GM23338 (cell line): ENCODE measurements around the gene VCL. TPM values are rescaled to one million over a fixed set of nuclear protein-coding genes. Genes with fewer than 3 reads are reported as not detected.

Source experiments
- ATAC-seq: fragments of 200-7000 bp; cut with Tn5 transposase; 3 replicates; pipeline ENCODE4 v1.9.1; 2020
- DNase-seq: peaks from one replicate; pipeline ENCODE4 v3.0.0-alpha.2; 2015; ENCODE audit warnings: low spot score
- H2AFZ ChIP-seq: fragments of 200-600 bp; sonication (generic); 2 replicates; pipeline ENCODE4 v1.8.0; 2016; ENCODE audit warnings: antibody characterized with exemption, mild to moderate bottlenecking, moderate library complexity
- H3F3A ChIP-seq: fragments of 200-600 bp; sonication (generic); replicated peaks from 2 replicates; pipeline ENCODE4 v1.8.0; 2017; ENCODE audit warnings: antibody characterized with exemption, mixed run types, low read depth
- H3K27ac ChIP-seq: fragments of 200-600 bp; sonication (generic); 2 replicates; pipeline ENCODE4 v1.6.1; 2016; ENCODE audit warnings: low read depth
- H3K27me3 ChIP-seq: fragments of 200-600 bp; sonication (generic); 2 replicates; pipeline ENCODE4 v1.8.0; 2016; ENCODE audit warnings: mild to moderate bottlenecking, mixed run types, moderate library complexity; ENCODE audit not compliant: insufficient read depth
- H3K36me3 ChIP-seq: fragments of 200-600 bp; sonication (generic); 2 replicates; pipeline ENCODE4 v1.8.0; 2016; ENCODE audit warnings: mild to moderate bottlenecking; ENCODE audit not compliant: insufficient read depth
- H3K4me1 ChIP-seq: fragments of 200-600 bp; sonication (generic); 2 replicates; pipeline ENCODE4 v1.8.0; 2016; ENCODE audit warnings: mild to moderate bottlenecking, moderate library complexity; ENCODE audit not compliant: insufficient read depth
- H3K4me2 ChIP-seq: fragments of 200-600 bp; sonication (generic); 2 replicates; pipeline ENCODE4 v1.7.1; 2017; ENCODE audit warnings: mixed run types
- H3K4me3 ChIP-seq: fragments of 200-600 bp; sonication (generic); 2 replicates; pipeline ENCODE4 v1.6.1; 2016; ENCODE audit warnings: mixed run types
- H3K79me2 ChIP-seq: fragments of 200-600 bp; sonication (generic); replicated peaks from 2 replicates; pipeline ENCODE4 v1.8.0; 2017; ENCODE audit warnings: mild to moderate bottlenecking; ENCODE audit not compliant: insufficient read depth
- H3K9me2 ChIP-seq: fragments of 200-600 bp; sonication (generic); 2 replicates; pipeline ENCODE4 v1.8.0; 2017; ENCODE audit not compliant: insufficient read depth
- H4K20me1 ChIP-seq: fragments of 200-600 bp; sonication (generic); replicated peaks from 2 replicates; pipeline ENCODE4 v1.8.0; 2017; ENCODE audit warnings: mild to moderate bottlenecking; ENCODE audit not compliant: insufficient read depth
- H3K27ac Mint-ChIP-seq: 2 replicates; pipeline ENCODE4 v1.8.0; 2020; ENCODE audit warnings: inconsistent platforms, mild to moderate bottlenecking, moderate library complexity, mixed read lengths
- H3K27me3 Mint-ChIP-seq: 3 replicates; pipeline ENCODE4 v1.8.0; 2022; ENCODE audit warnings: low read depth, mild to moderate bottlenecking, moderate library complexity, mixed read lengths, inconsistent platforms; ENCODE audit not compliant: insufficient read depth, poor library complexity
- H3K36me3 Mint-ChIP-seq: 3 replicates; pipeline ENCODE4 v1.8.0; 2021; ENCODE audit warnings: low read depth, mild to moderate bottlenecking, inconsistent platforms, moderate library complexity, mixed read lengths
- H3K4me1 Mint-ChIP-seq: 3 replicates; pipeline ENCODE4 v1.8.0; 2020; ENCODE audit warnings: mild to moderate bottlenecking, inconsistent platforms, mixed read lengths
- H3K4me3 Mint-ChIP-seq: 3 replicates; pipeline ENCODE4 v1.8.0; 2021; ENCODE audit warnings: moderate library complexity, mild to moderate bottlenecking, inconsistent platforms, mixed read lengths
- H3K9me3 Mint-ChIP-seq: 3 replicates; pipeline ENCODE4 v1.8.0; 2020; ENCODE audit warnings: moderate library complexity, mild to moderate bottlenecking, inconsistent platforms, mixed read lengths
- CREB1 ChIP-seq: fragments of 250-450 bp; sonication (Bioruptor Pico); IDR thresholded peaks from 2 replicates; pipeline ENCODE4 v1.5.0; 2020; ENCODE audit warnings: low read depth, mild to moderate bottlenecking, moderate library complexity
- EZH2 ChIP-seq: fragments of 200-600 bp; sonication (generic); IDR thresholded peaks from one replicate; pipeline ENCODE4 v1.8.0; 2017; ENCODE audit warnings: antibody characterized with exemption, mild to moderate bottlenecking, low read depth; ENCODE audit not compliant: unreplicated experiment
- EZH2phosphoT487 ChIP-seq: fragments of 200-600 bp; sonication (generic); IDR thresholded peaks from one replicate; pipeline ENCODE4 v1.8.1; 2018; ENCODE audit warnings: antibody characterized with exemption; ENCODE audit not compliant: unreplicated experiment
- JUNB ChIP-seq: IDR thresholded peaks from one replicate; pipeline ENCODE4 v1.6.1; 2016; ENCODE audit warnings: antibody characterized with exemption; ENCODE audit not compliant: unreplicated experiment
- NANOG ChIP-seq: IDR thresholded peaks from 2 replicates; pipeline ENCODE4 v1.6.1; 2016; ENCODE audit warnings: antibody characterized with exemption, borderline replicate concordance
- POLR2AphosphoS5 ChIP-seq: IDR thresholded peaks from 2 replicates; pipeline ENCODE4 v1.6.1; 2016; ENCODE audit warnings: antibody characterized with exemption, low read depth
- STAT1 ChIP-seq: IDR thresholded peaks from one replicate; pipeline ENCODE4 v1.6.1; 2016; ENCODE audit warnings: antibody characterized with exemption; ENCODE audit not compliant: unreplicated experiment
- ZNF114 ChIP-seq: fragments of 250-450 bp; sonication (Bioruptor Pico); IDR thresholded peaks from 2 replicates; pipeline ENCODE4 v1.5.0; 2020; ENCODE audit warnings: mild to moderate bottlenecking, moderate library complexity
- ZNF331 ChIP-seq: fragments of 250-450 bp; sonication (Bioruptor Pico); IDR thresholded peaks from 2 replicates; pipeline ENCODE4 v1.5.0; 2020; ENCODE audit warnings: low read depth, mild to moderate bottlenecking, moderate library complexity
- polyA plus RNA-seq: library from polyadenylated mRNA; unstranded; fragments of >200 nt; fragmentation: Nextera tagmentation; extraction: Ambion mirVana; gene quantifications from 2 replicates; pipeline ENCODE4 v1.2.1, GENCODE V29; 2016
- total RNA-seq: library from RNA; depleted of rRNA; stranded (reverse); fragments of >200 nt; shearing (Covaris generic); gene quantifications from 2 replicates; pipeline ENCODE4 v1.2.3, GENCODE V29; 2014
- TF ChIP-seq, protein P1 (sequence below): IDR thresholded peaks from 2 replicates; pipeline ENCODE4 v1.6.1; 2016; ENCODE audit warnings: antibody characterized with exemption
- TF ChIP-seq, protein P2 (sequence below), 2 experiments: fragments of 200-600 bp in 1 of 2; sonication (generic) in 1 of 2; conservative IDR thresholded peaks; 2 replicates each; pipeline versions ENCODE4 v1.5.1 to v1.6.1; 2016 to 2017; ENCODE audit warnings: antibody characterized with exemption in 2 of 2, low read depth in 2 of 2, mild to moderate bottlenecking in 2 of 2, moderate library complexity in 1 of 2
- TF ChIP-seq, protein P3 (sequence below): fragments of 250-450 bp; sonication (Bioruptor Pico); IDR thresholded peaks from 2 replicates; pipeline ENCODE4 v1.5.0; 2020; ENCODE audit warnings: mild to moderate bottlenecking, moderate library complexity
- TF ChIP-seq, protein P4 (sequence below): IDR thresholded peaks from one replicate; pipeline ENCODE4 v1.6.1; 2018; ENCODE audit warnings: antibody characterized with exemption; ENCODE audit not compliant: unreplicated experiment

VCL gene
- total and polyA plus RNA-seq, 2 experiments from 2014 or later: 60.7 to 254 TPM

DNA sequence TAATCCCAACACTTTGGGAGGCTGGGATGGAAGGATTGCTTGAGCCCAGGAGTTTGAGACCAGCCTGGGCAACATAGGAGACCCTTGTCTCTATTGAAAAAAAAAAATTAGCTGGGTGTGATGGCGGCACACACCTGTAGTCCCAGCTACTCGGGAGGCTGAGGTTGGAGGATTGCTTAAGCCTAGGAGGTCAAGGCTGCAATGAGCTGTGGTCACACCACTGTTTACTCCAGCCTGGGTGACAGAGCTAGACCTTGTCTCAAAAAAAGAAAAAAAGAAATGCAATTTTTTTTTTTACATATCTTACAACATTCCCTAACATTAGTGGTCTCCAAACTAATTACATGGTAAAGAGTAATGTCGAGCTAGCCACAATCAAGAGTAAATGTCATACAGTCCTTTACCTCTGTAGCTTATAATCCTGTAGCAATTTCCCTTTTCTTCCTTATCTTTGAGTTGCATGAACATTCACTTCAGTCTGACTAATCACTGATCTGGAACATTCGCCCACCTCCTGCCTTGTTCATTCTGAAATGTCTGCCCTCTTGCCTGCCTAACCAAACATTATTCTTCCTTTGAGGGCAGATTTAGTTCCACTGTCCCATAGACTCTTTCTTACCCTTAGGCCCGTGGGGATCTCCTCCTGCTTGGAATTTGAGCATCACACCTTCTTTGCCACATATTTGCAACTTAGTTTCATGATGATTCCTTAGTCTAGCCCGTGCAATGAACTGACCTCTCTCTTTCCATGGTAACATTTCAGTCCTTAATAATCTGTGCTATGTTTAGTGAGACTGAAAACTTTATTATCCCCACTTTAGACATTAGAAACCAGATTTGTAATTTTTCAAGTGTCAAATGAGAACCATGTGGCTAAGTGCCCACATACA, 4.8 kb upstream of the VCL start:
- Histone ChIP-seq H3K27me3 (no peaks in the 10 kb centered on the region), H3K4me1 (peaks cover 3% of the 10 kb centered on the region; the same call in 1 of the 2 replicates), H3K9me2 (no peaks in the 10 kb centered on the region), H2AFZ (no peak overlapping the region), H3K36me3 (no peaks in the 10 kb centered on the region), H3K27ac (no peak overlapping the region), H3K4me2 (no peak overlapping the region), H3F3A (no peaks in the 10 kb centered on the region), H3K79me2 (peaks cover 2% of the 10 kb centered on the region), H4K20me1 (no peaks in the 10 kb centered on the region), H3K4me3 (no peak overlapping the region)
- no peaks in the 10 kb centered on the region for H3K9me3 Mint-ChIP-seq
- no peak for ATAC-seq
- no peak for DNase-seq
- H3K27me3 Mint-ChIP-seq: peaks cover 6% of the 10 kb centered on the region
- no peaks in the 10 kb centered on the region; the same call in 1 of the 3 replicates for H3K36me3 Mint-ChIP-seq
- no peak overlapping the region for H3K27ac Mint-ChIP-seq
- TF ChIP-seq, protein P1, sequence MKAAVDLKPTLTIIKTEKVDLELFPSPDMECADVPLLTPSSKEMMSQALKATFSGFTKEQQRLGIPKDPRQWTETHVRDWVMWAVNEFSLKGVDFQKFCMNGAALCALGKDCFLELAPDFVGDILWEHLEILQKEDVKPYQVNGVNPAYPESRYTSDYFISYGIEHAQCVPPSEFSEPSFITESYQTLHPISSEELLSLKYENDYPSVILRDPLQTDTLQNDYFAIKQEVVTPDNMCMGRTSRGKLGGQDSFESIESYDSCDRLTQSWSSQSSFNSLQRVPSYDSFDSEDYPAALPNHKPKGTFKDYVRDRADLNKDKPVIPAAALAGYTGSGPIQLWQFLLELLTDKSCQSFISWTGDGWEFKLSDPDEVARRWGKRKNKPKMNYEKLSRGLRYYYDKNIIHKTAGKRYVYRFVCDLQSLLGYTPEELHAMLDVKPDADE: no peak
- TF ChIP-seq NANOG (no peak), STAT1 (no peak), EZH2phosphoT487 (no peak), ZNF114 (CRISPR knock-in tag) (no peak), CREB1 (CRISPR knock-in tag) (no peak), ZNF331 (CRISPR knock-in tag) (no peak), JUNB (no peak), POLR2AphosphoS5 (no peak), EZH2 (no peak)
- TF ChIP-seq, protein P2, sequence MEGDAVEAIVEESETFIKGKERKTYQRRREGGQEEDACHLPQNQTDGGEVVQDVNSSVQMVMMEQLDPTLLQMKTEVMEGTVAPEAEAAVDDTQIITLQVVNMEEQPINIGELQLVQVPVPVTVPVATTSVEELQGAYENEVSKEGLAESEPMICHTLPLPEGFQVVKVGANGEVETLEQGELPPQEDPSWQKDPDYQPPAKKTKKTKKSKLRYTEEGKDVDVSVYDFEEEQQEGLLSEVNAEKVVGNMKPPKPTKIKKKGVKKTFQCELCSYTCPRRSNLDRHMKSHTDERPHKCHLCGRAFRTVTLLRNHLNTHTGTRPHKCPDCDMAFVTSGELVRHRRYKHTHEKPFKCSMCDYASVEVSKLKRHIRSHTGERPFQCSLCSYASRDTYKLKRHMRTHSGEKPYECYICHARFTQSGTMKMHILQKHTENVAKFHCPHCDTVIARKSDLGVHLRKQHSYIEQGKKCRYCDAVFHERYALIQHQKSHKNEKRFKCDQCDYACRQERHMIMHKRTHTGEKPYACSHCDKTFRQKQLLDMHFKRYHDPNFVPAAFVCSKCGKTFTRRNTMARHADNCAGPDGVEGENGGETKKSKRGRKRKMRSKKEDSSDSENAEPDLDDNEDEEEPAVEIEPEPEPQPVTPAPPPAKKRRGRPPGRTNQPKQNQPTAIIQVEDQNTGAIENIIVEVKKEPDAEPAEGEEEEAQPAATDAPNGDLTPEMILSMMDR (conservative IDR thresholded peaks at IDR 0.05; ENCODE audit: low read depth in 2 of 2): no peak
- TF ChIP-seq, protein P3, sequence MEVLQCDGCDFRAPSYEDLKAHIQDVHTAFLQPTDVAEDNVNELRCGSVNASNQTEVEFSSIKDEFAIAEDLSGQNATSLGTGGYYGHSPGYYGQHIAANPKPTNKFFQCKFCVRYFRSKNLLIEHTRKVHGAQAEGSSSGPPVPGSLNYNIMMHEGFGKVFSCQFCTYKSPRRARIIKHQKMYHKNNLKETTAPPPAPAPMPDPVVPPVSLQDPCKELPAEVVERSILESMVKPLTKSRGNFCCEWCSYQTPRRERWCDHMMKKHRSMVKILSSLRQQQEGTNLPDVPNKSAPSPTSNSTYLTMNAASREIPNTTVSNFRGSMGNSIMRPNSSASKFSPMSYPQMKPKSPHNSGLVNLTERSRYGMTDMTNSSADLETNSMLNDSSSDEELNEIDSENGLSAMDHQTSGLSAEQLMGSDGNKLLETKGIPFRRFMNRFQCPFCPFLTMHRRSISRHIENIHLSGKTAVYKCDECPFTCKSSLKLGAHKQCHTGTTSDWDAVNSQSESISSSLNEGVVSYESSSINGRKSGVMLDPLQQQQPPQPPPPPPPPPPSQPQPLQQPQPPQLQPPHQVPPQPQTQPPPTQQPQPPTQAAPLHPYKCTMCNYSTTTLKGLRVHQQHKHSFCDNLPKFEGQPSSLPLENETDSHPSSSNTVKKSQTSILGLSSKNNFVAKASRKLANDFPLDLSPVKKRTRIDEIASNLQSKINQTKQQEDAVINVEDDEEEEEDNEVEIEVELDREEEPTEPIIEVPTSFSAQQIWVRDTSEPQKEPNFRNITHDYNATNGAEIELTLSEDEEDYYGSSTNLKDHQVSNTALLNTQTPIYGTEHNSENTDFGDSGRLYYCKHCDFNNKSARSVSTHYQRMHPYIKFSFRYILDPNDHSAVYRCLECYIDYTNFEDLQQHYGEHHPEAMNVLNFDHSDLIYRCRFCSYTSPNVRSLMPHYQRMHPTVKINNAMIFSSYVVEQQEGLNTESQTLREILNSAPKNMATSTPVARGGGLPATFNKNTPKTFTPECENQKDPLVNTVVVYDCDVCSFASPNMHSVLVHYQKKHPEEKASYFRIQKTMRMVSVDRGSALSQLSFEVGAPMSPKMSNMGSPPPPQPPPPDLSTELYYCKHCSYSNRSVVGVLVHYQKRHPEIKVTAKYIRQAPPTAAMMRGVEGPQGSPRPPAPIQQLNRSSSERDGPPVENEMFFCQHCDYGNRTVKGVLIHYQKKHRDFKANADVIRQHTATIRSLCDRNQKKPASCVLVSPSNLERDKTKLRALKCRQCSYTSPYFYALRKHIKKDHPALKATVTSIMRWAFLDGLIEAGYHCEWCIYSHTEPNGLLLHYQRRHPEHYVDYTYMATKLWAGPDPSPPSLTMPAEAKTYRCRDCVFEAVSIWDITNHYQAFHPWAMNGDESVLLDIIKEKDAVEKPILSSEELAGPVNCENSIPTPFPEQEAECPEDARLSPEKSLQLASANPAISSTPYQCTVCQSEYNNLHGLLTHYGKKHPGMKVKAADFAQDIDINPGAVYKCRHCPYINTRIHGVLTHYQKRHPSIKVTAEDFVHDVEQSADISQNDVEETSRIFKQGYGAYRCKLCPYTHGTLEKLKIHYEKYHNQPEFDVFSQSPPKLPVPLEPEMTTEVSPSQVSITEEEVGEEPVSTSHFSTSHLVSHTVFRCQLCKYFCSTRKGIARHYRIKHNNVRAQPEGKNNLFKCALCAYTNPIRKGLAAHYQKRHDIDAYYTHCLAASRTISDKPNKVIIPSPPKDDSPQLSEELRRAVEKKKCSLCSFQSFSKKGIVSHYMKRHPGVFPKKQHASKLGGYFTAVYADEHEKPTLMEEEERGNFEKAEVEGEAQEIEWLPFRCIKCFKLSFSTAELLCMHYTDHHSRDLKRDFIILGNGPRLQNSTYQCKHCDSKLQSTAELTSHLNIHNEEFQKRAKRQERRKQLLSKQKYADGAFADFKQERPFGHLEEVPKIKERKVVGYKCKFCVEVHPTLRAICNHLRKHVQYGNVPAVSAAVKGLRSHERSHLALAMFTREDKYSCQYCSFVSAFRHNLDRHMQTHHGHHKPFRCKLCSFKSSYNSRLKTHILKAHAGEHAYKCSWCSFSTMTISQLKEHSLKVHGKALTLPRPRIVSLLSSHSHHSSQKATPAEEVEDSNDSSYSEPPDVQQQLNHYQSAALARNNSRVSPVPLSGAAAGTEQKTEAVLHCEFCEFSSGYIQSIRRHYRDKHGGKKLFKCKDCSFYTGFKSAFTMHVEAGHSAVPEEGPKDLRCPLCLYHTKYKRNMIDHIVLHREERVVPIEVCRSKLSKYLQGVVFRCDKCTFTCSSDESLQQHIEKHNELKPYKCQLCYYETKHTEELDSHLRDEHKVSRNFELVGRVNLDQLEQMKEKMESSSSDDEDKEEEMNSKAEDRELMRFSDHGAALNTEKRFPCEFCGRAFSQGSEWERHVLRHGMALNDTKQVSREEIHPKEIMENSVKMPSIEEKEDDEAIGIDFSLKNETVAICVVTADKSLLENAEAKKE (CRISPR knock-in tag): no peak
- TF ChIP-seq, protein P4, sequence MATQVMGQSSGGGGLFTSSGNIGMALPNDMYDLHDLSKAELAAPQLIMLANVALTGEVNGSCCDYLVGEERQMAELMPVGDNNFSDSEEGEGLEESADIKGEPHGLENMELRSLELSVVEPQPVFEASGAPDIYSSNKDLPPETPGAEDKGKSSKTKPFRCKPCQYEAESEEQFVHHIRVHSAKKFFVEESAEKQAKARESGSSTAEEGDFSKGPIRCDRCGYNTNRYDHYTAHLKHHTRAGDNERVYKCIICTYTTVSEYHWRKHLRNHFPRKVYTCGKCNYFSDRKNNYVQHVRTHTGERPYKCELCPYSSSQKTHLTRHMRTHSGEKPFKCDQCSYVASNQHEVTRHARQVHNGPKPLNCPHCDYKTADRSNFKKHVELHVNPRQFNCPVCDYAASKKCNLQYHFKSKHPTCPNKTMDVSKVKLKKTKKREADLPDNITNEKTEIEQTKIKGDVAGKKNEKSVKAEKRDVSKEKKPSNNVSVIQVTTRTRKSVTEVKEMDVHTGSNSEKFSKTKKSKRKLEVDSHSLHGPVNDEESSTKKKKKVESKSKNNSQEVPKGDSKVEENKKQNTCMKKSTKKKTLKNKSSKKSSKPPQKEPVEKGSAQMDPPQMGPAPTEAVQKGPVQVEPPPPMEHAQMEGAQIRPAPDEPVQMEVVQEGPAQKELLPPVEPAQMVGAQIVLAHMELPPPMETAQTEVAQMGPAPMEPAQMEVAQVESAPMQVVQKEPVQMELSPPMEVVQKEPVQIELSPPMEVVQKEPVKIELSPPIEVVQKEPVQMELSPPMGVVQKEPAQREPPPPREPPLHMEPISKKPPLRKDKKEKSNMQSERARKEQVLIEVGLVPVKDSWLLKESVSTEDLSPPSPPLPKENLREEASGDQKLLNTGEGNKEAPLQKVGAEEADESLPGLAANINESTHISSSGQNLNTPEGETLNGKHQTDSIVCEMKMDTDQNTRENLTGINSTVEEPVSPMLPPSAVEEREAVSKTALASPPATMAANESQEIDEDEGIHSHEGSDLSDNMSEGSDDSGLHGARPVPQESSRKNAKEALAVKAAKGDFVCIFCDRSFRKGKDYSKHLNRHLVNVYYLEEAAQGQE: no peak
- H3K4me3 Mint-ChIP-seq: no peak overlapping the region
- H3K4me1 Mint-ChIP-seq: peaks cover 5% of the 10 kb centered on the region; the same call in 2 of the 3 replicates
